HCT116 (cell line): ENCODE measurements around the gene SEC24C.

Experiments used
- CBX3 ChIP-seq: IDR thresholded peaks from 2 replicates; pipeline ENCODE4 v1.6.1; 2012; ENCODE audit warnings: low read depth
- CEBPB ChIP-seq: IDR thresholded peaks from 2 replicates; pipeline ENCODE4 v1.6.1; 2012; ENCODE audit warnings: low read depth
- ELF1 ChIP-seq: IDR thresholded peaks from 2 replicates; pipeline ENCODE4 v1.6.1; 2012; ENCODE audit warnings: low read depth, borderline replicate concordance
- EZH2 ChIP-seq: fragments of 200-600 bp; sonication (generic); IDR thresholded peaks from 2 replicates; pipeline ENCODE4 v1.6.1; 2017; ENCODE audit warnings: antibody characterized with exemption, mixed run types
- FOSL1 ChIP-seq: IDR thresholded peaks from 2 replicates; pipeline ENCODE4 v1.6.1; 2012; ENCODE audit warnings: low read depth
- POLR2A ChIP-seq: IDR thresholded peaks from 2 replicates; pipeline ENCODE4 v1.7.0; 2011; ENCODE audit warnings: borderline replicate concordance; ENCODE audit not compliant: insufficient read depth, insufficient read length; ENCODE audit errors: extremely low read depth
- POLR2AphosphoS5 ChIP-seq: IDR thresholded peaks from 2 replicates; pipeline ENCODE4 v1.6.1; 2011; ENCODE audit warnings: mild to moderate bottlenecking, low read depth, low read length, moderate library complexity
- SIN3A ChIP-seq: IDR thresholded peaks from 2 replicates; pipeline ENCODE4 v1.6.1; 2012; ENCODE audit warnings: low read depth
- SRF ChIP-seq: IDR thresholded peaks from 2 replicates; pipeline ENCODE4 v1.6.1; 2012; ENCODE audit warnings: low read depth
- ZNF274 ChIP-seq: fragments of 200-500 bp; sonication (Bioruptor generic); IDR thresholded peaks from 2 replicates; pipeline ENCODE4 v1.6.1; 2014; ENCODE audit warnings: mild to moderate bottlenecking, low read depth, low read length, inconsistent platforms
- TF ChIP-seq, protein P1 (sequence below), 3 experiments: fragments of 200-600 bp in 1 of 3; sonication (generic) in 1 of 3; IDR thresholded peaks in 2 of 3; conservative IDR thresholded peaks in 1 of 3; 2 replicates each; pipeline ENCODE4 v1.5.1; 2012 to 2017; ENCODE audit warnings: low read depth in 2 of 3, low read length in 2 of 3, antibody characterized with exemption in 1 of 3, borderline replicate concordance in 1 of 3, control low read depth in 1 of 3, mild to moderate bottlenecking in 1 of 3, mixed read lengths in 1 of 3, mixed run types in 1 of 3, moderate library complexity in 1 of 3; ENCODE audit not compliant: insufficient read depth in 1 of 3
- TF ChIP-seq, protein P2 (sequence below): IDR thresholded peaks from 2 replicates; pipeline ENCODE4 v1.6.1; 2012
- TF ChIP-seq, protein P3 (sequence below): IDR thresholded peaks from 2 replicates; pipeline ENCODE4 v1.6.1; 2012; ENCODE audit warnings: low read depth

DNA sequence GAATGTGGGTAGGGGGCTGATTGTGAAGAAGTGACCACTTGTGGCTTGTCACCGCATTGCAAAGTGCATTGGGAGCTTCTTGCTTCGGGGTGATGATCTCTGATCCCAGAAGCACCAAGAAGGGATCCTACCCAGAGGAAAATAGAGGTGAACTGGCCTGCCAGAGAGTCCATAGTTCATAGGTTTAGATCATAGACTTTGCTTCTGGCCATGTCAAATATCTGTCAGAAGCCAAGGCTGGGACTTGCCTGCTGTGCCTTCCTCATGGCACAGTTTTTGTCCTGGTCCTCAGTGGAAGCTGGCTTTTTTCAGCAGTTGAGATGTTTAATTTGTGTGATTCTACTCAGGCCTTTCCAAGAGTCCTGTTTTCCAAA is 42.3 kb downstream of the SEC24C start:
- TF ChIP-seq, protein P1, sequence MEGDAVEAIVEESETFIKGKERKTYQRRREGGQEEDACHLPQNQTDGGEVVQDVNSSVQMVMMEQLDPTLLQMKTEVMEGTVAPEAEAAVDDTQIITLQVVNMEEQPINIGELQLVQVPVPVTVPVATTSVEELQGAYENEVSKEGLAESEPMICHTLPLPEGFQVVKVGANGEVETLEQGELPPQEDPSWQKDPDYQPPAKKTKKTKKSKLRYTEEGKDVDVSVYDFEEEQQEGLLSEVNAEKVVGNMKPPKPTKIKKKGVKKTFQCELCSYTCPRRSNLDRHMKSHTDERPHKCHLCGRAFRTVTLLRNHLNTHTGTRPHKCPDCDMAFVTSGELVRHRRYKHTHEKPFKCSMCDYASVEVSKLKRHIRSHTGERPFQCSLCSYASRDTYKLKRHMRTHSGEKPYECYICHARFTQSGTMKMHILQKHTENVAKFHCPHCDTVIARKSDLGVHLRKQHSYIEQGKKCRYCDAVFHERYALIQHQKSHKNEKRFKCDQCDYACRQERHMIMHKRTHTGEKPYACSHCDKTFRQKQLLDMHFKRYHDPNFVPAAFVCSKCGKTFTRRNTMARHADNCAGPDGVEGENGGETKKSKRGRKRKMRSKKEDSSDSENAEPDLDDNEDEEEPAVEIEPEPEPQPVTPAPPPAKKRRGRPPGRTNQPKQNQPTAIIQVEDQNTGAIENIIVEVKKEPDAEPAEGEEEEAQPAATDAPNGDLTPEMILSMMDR (IDR thresholded peaks at IDR 0.05 in 2 of 3, conservative IDR thresholded peaks at IDR 0.05 in 1 of 3; ENCODE audit: borderline replicate concordance in 1 of 3, insufficient read depth in 1 of 3, low read depth in 2 of 3, low read length in 2 of 3) = no peak
- no peak for TF ChIP-seq CEBPB
- no peak for TF ChIP-seq POLR2AphosphoS5
- TF ChIP-seq, protein P2, sequence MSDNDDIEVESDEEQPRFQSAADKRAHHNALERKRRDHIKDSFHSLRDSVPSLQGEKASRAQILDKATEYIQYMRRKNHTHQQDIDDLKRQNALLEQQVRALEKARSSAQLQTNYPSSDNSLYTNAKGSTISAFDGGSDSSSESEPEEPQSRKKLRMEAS = no peak
- TF ChIP-seq ZNF274 = no peak
- TF ChIP-seq POLR2A = no peak
- no peak for TF ChIP-seq FOSL1
- TF ChIP-seq SIN3A = no peak
- TF ChIP-seq, protein P3, sequence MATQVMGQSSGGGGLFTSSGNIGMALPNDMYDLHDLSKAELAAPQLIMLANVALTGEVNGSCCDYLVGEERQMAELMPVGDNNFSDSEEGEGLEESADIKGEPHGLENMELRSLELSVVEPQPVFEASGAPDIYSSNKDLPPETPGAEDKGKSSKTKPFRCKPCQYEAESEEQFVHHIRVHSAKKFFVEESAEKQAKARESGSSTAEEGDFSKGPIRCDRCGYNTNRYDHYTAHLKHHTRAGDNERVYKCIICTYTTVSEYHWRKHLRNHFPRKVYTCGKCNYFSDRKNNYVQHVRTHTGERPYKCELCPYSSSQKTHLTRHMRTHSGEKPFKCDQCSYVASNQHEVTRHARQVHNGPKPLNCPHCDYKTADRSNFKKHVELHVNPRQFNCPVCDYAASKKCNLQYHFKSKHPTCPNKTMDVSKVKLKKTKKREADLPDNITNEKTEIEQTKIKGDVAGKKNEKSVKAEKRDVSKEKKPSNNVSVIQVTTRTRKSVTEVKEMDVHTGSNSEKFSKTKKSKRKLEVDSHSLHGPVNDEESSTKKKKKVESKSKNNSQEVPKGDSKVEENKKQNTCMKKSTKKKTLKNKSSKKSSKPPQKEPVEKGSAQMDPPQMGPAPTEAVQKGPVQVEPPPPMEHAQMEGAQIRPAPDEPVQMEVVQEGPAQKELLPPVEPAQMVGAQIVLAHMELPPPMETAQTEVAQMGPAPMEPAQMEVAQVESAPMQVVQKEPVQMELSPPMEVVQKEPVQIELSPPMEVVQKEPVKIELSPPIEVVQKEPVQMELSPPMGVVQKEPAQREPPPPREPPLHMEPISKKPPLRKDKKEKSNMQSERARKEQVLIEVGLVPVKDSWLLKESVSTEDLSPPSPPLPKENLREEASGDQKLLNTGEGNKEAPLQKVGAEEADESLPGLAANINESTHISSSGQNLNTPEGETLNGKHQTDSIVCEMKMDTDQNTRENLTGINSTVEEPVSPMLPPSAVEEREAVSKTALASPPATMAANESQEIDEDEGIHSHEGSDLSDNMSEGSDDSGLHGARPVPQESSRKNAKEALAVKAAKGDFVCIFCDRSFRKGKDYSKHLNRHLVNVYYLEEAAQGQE = no peak
- TF ChIP-seq ELF1 = no peak
- TF ChIP-seq EZH2 = no peak
- no peak for TF ChIP-seq CBX3
- no peak for TF ChIP-seq SRF
